ENCODE results near the gene EIF2S2.

DNA sequence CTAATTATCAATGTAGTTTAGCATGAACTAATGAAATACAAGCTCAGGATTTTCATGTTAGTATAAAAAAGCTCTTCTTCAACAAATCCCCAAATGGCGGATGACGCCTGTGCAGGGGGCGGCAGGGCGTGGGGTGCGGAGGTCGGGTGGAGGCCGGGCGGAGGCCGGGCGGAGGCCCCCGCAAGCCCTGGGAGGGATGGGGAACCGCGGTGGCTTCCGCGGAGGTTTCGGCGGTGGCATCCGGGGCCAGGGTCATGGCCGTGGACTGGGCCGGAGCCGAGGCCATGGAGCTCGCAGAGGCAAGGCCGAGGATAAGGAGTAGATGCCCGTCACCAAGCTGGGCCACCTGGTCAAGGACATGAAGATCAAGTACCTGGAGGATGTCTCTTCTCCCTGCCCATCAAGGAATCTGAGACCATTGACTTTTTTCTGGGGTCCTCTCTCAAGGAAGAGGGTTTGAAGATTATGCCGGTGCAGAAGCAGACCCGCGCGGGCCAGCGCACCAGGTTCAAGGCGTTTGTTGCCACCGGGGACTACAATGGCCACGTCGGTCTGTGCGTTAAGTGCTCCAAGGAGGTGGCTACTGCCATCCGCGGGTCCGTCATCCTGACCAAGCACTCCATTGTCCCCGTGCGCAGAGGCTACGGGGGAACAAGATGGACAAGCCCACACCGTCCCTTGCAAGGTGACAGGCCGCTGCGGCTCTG, 10.4 kb upstream of the EIF2S2 start:
- TF ChIP-seq, protein P1, sequence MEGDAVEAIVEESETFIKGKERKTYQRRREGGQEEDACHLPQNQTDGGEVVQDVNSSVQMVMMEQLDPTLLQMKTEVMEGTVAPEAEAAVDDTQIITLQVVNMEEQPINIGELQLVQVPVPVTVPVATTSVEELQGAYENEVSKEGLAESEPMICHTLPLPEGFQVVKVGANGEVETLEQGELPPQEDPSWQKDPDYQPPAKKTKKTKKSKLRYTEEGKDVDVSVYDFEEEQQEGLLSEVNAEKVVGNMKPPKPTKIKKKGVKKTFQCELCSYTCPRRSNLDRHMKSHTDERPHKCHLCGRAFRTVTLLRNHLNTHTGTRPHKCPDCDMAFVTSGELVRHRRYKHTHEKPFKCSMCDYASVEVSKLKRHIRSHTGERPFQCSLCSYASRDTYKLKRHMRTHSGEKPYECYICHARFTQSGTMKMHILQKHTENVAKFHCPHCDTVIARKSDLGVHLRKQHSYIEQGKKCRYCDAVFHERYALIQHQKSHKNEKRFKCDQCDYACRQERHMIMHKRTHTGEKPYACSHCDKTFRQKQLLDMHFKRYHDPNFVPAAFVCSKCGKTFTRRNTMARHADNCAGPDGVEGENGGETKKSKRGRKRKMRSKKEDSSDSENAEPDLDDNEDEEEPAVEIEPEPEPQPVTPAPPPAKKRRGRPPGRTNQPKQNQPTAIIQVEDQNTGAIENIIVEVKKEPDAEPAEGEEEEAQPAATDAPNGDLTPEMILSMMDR (IDR thresholded peaks at IDR 0.05): no peak
- no peak for TF ChIP-seq POLR2A (IDR thresholded peaks at IDR 0.05)
- no peak for TF ChIP-seq EP300 (IDR thresholded peaks at IDR 0.05)

Measured in tibial nerve (tissue), 4 donors.